CD4-positive, alpha-beta T cell (primary cell): ENCODE results near the gene CDC42BPA. TPM values are rescaled to one million over a fixed set of nuclear protein-coding genes. Genes with fewer than 3 reads are reported as not detected.

Source experiments
- ATAC-seq: fragments of 200-7000 bp; cut with Tn5 transposase; one replicate; pipeline ENCODE4 v1.10.0; 2022; ENCODE audit warnings: mild to moderate bottlenecking; ENCODE audit not compliant: poor library complexity
- CTCF ChIA-PET: fragments of 350-600 bp; sonication (Branson Sonifier 250); formaldehyde crosslinking; loops from one replicate; lab custom pipeline; 2021; ENCODE audit warnings: antibody characterized with exemption, inconsistent platforms; lab: Charles Lee
- POLR2A ChIA-PET: fragments of 350-600 bp; sonication (Branson Sonifier 250); formaldehyde crosslinking; loops from one replicate; lab custom pipeline; 2021; ENCODE audit warnings: antibody characterized with exemption, inconsistent platforms; lab: Charles Lee
- DNase-seq, 14 experiments: peaks; one replicate each; pipeline ENCODE4 v3.0.0-alpha.2; 2013 to 2020; ENCODE audit warnings: mixed read lengths in 2 of 14
- H3K27ac ChIP-seq, 2 donors: one replicate each; pipeline versions ENCODE4 v1.5.1 to v1.7.0; 2013; ENCODE audit warnings: low read length in 2 of 2, low read depth in 1 of 2, mild to moderate bottlenecking in 1 of 2
- H3K27me3 ChIP-seq, 2 experiments: 1 replicate in 1 of 2; 2 replicates in 1 of 2; pipeline versions ENCODE4 v1.6.1 to v1.7.0; 2013; ENCODE audit warnings: low read length in 2 of 2, control low read depth in 1 of 2, mild to moderate bottlenecking in 1 of 2, moderate library complexity in 1 of 2; ENCODE audit not compliant: insufficient read depth in 2 of 2, control insufficient read depth in 1 of 2
- H3K36me3 ChIP-seq: one replicate; pipeline ENCODE4 v1.6.1; 2013; ENCODE audit warnings: low read length, control low read depth; ENCODE audit not compliant: insufficient read depth
- H3K4me1 ChIP-seq: one replicate; pipeline ENCODE4 v1.6.1; 2013; ENCODE audit warnings: low read length, control low read depth; ENCODE audit not compliant: insufficient read depth
- H3K4me3 ChIP-seq: one replicate; pipeline ENCODE4 v1.5.1; 2013; ENCODE audit warnings: mild to moderate bottlenecking, low read length, moderate library complexity
- H3K9me3 ChIP-seq, 2 experiments: 1 replicate in 1 of 2; 2 replicates in 1 of 2; pipeline versions ENCODE4 v1.6.1 to v1.7.0; 2013; ENCODE audit warnings: low read length in 2 of 2, mild to moderate bottlenecking in 2 of 2, control low read depth in 1 of 2, moderate library complexity in 1 of 2; ENCODE audit not compliant: control insufficient read depth in 1 of 2, insufficient read depth in 1 of 2
- H3K27ac Mint-ChIP-seq: one replicate; pipeline ENCODE4 v1.8.0; 2020; ENCODE audit warnings: mixed read lengths
- H3K27me3 Mint-ChIP-seq: one replicate; pipeline ENCODE4 v1.8.0; 2021; ENCODE audit warnings: mixed read lengths
- H3K36me3 Mint-ChIP-seq: one replicate; pipeline ENCODE4 v1.8.0; 2021; ENCODE audit warnings: low read depth, mixed read lengths
- H3K4me1 Mint-ChIP-seq: one replicate; pipeline ENCODE4 v1.8.0; 2021; ENCODE audit warnings: low read depth, mixed read lengths
- H3K4me3 Mint-ChIP-seq: one replicate; pipeline ENCODE4 v1.8.0; 2020; ENCODE audit warnings: mild to moderate bottlenecking, mixed read lengths
- H3K9me3 Mint-ChIP-seq: one replicate; pipeline ENCODE4 v1.8.0; 2020; ENCODE audit warnings: mixed read lengths
- CTCF ChIP-seq: fragments of 200-600 bp; IDR thresholded peaks from one replicate; pipeline ENCODE4 v1.8.0; 2022; ENCODE audit warnings: antibody characterized with exemption, mild to moderate bottlenecking
- intact Hi-C, 2 experiments: fragments of 100-400 bp; cut with DNase I in 1 of 2; cut with micrococcal nuclease in 1 of 2; formaldehyde crosslinking; loops; one replicate each; pipeline versions ENCODE4 v1.15.1 to v1.9.0; 2023 to 2025; cut with DNase I, micrococcal nuclease
- total RNA-seq, 174 experiments: library from RNA in 2 of 174; stranded (reverse) in 2 of 174; gene quantifications; one replicate each; pipeline ENCODE4 v1.2.3 and lab custom pipeline; 2021 to 2026

CDC42BPA gene
- total RNA-seq, 2 experiments from 2014 or later, result 2.2 to 3.0 TPM

GRCh38 chr1:227086636-227087035, 231.7 kb downstream of the CDC42BPA start:
- Histone ChIP-seq H3K27ac (no peak overlapping the region), H3K4me1 (no peaks in the 10 kb centered on the region), H3K9me3 (peaks cover 0 to 6% of the 10 kb centered on the region in 2 experiments), H3K4me3 (no peak overlapping the region), H3K27me3 (no peaks in the 10 kb centered on the region), H3K36me3 (no peaks in the 10 kb centered on the region)
- no peaks in the 10 kb centered on the region for H3K4me1 Mint-ChIP-seq
- no peak overlapping the region for H3K27ac Mint-ChIP-seq
- H3K36me3 Mint-ChIP-seq, result peaks cover 14% of the 10 kb centered on the region
- H3K27me3 Mint-ChIP-seq, result no peaks in the 10 kb centered on the region
- CTCF ChIA-PET, result no interaction called here
- no peak overlapping the region for H3K4me3 Mint-ChIP-seq
- DNase-seq, result no peak
- TF ChIP-seq CTCF, result no peak
- no peaks in the 10 kb centered on the region for H3K9me3 Mint-ChIP-seq
- intact Hi-C loops, result no loop called here
- POLR2A ChIA-PET, result no interaction called here
- no peak for ATAC-seq

GRCh38 chr1:227082999-227083746, 235.1 kb downstream of the CDC42BPA start:
- no peaks in the 10 kb centered on the region for H3K36me3 ChIP-seq
- no peaks in the 10 kb centered on the region for H3K27me3 Mint-ChIP-seq
- peaks cover 14% of the 10 kb centered on the region for H3K36me3 Mint-ChIP-seq
- H3K27ac Mint-ChIP-seq, result no peak overlapping the region
- intact Hi-C loops, result no loop called here
- H3K9me3 ChIP-seq, result peaks cover 0 to 6% of the 10 kb centered on the region in 2 experiments
- H3K27me3 ChIP-seq, result no peaks in the 10 kb centered on the region
- H3K4me1 Mint-ChIP-seq, result no peaks in the 10 kb centered on the region
- H3K27ac ChIP-seq, result no peak overlapping the region
- no peaks in the 10 kb centered on the region for H3K4me1 ChIP-seq
- H3K4me3 Mint-ChIP-seq, result no peak overlapping the region
- no peak overlapping the region for H3K4me3 ChIP-seq
- DNase-seq (no peak), ATAC-seq (no peak)
- POLR2A ChIA-PET, result no interaction called here
- TF ChIP-seq CTCF, result no peak
- CTCF ChIA-PET, result no interaction called here
- H3K9me3 Mint-ChIP-seq, result no peaks in the 10 kb centered on the region

GRCh38 chr1:227077783-227078182, 240.5 kb downstream of the CDC42BPA start:
- POLR2A ChIA-PET, result no interaction called here
- no peak for TF ChIP-seq CTCF
- no peaks in the 10 kb centered on the region for H3K27me3 ChIP-seq
- H3K4me1 Mint-ChIP-seq, result no peaks in the 10 kb centered on the region
- ATAC-seq (no peak), DNase-seq (no peak)
- H3K9me3 Mint-ChIP-seq, result no peaks in the 10 kb centered on the region
- intact Hi-C loops, result no loop called here
- CTCF ChIA-PET, result no interaction called here
- H3K4me3 ChIP-seq, result no peak overlapping the region
- no peak overlapping the region for H3K27ac Mint-ChIP-seq
- H3K9me3 ChIP-seq, result no peaks in the 10 kb centered on the region
- H3K27ac ChIP-seq, result no peak overlapping the region
- peaks cover 2% of the 10 kb centered on the region for H3K36me3 Mint-ChIP-seq
- H3K36me3 ChIP-seq, result no peaks in the 10 kb centered on the region
- H3K27me3 Mint-ChIP-seq, result no peaks in the 10 kb centered on the region
- H3K4me3 Mint-ChIP-seq, result no peak overlapping the region
- no peaks in the 10 kb centered on the region for H3K4me1 ChIP-seq
